Gastroesophageal sphincter (tissue), 3 donors: ENCODE data around the gene NANOGP8.

Experiments used
- EP300 ChIP-seq: sonication (generic); formaldehyde crosslinking; IDR thresholded peaks from one replicate; pipeline ENCODE4 v1.6.1; 2017; ENCODE audit warnings: antibody characterized with exemption, mild to moderate bottlenecking
- POLR2A ChIP-seq, 2 donors: fragments of 450-650 bp; IDR thresholded peaks; one replicate each; pipeline ENCODE4 v1.6.1; 2017; ENCODE audit warnings: antibody characterized with exemption in 2 of 2, mild to moderate bottlenecking in 2 of 2, moderate library complexity in 1 of 2
- TF ChIP-seq, protein P1 (sequence below), 4 experiments: fragments of 200-600 bp in 2 of 4; fragments of 450-650 bp in 2 of 4; sonication (generic) in 1 of 4; IDR thresholded peaks; one replicate each; pipeline ENCODE4 v1.5.1; 2017 to 2019; ENCODE audit warnings: antibody characterized with exemption in 4 of 4, mild to moderate bottlenecking in 2 of 4, moderate library complexity in 2 of 4

DNA sequence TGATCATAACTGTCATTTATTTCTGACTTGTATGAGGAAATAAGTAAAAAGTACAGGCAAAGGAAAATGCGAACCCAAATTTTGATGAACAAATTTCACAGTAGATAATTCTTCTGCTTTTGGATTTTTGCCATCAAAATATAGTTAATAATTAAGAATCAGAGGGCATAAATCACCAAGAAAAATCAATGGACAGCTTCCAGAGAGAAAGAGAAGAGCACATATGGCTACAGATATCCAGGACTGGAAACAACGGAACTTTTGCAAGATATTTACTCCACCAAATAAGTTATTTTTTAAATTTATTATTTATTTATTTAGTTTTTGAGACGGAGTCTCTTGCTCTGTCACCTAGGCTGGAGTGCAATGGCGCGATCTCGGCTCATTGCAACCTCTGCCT lies 35.1 kb upstream of the NANOGP8 start:
- TF ChIP-seq POLR2A (IDR thresholded peaks at IDR 0.05) (no peak), EP300 (no peak)
- TF ChIP-seq, protein P1, sequence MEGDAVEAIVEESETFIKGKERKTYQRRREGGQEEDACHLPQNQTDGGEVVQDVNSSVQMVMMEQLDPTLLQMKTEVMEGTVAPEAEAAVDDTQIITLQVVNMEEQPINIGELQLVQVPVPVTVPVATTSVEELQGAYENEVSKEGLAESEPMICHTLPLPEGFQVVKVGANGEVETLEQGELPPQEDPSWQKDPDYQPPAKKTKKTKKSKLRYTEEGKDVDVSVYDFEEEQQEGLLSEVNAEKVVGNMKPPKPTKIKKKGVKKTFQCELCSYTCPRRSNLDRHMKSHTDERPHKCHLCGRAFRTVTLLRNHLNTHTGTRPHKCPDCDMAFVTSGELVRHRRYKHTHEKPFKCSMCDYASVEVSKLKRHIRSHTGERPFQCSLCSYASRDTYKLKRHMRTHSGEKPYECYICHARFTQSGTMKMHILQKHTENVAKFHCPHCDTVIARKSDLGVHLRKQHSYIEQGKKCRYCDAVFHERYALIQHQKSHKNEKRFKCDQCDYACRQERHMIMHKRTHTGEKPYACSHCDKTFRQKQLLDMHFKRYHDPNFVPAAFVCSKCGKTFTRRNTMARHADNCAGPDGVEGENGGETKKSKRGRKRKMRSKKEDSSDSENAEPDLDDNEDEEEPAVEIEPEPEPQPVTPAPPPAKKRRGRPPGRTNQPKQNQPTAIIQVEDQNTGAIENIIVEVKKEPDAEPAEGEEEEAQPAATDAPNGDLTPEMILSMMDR (IDR thresholded peaks at IDR 0.05) = no peak
